ENCODE measurements around the gene CALY. TPM values are rescaled to one million over a fixed set of nuclear protein-coding genes. Genes with fewer than 3 reads are reported as not detected.

Gene CALY
- polyA plus RNA-seq, 1 of the 3 experiments (the other 2 are of a cell fraction): 3.3 TPM

GRCh38 chr10:133308421-133309099 is 28.1 kb downstream of the CALY start, which contains the start of the genes TUBGCP2 and ZNF511:
TUBGCP2 (minus strand) TSS chr10:133308872; CDS start chr10:133302941, 5,931 bp downstream.
ZNF511 (plus strand) TSS chr10:133308914; CDS start chr10:133308944, 30 bp downstream.
- WGBS (ENCODE audit: low lambda C conversion rate): 2% methylated on average over 17 of the region's 89 CpGs
- Histone ChIP-seq H3K9me2 (no peaks in the 10 kb centered on the region), H3K9me3 (no peaks in the 10 kb centered on the region), H3F3A (replicated peaks; ENCODE audit: insufficient read depth) (peaks cover 13% of the 10 kb centered on the region), H3K27ac (ENCODE audit: low read depth in 2 of 2, low read length in 1 of 2) (peak within 1 kb of the TSS; percentile 93 to 97), H3K4me2 (peak within 1 kb of the TSS; percentile 96), H3K4me3 (ENCODE audit: low read depth in 2 of 2, low read length in 1 of 2) (peak within 1 kb of the TSS; percentile 97 to 98), H3K36me3 (replicated peaks in 1 of 2; ENCODE audit: control insufficient read depth in 1 of 2, insufficient read depth in 2 of 2, low read length in 1 of 2) (peaks cover 11 to 26% of the 10 kb centered on the region in 2 experiments), H3K79me2 (ENCODE audit: insufficient read depth) (peaks cover 54% of the 10 kb centered on the region), H3K27me3 (ENCODE audit: insufficient read depth) (no peaks in the 10 kb centered on the region), H3K9ac (peak within 1 kb of the TSS; percentile 94), H3K4me1 (ENCODE audit: control insufficient read depth in 1 of 2, insufficient read depth in 2 of 2, low read depth in 1 of 2, low read length in 1 of 2) (peaks cover 8 to 16% of the 10 kb centered on the region in 2 experiments; a peak in 2 of 4 replicates), H4K20me1 (ENCODE audit: insufficient read depth) (peaks cover 49% of the 10 kb centered on the region), H2AFZ (ENCODE audit: low read depth) (peak within 1 kb of the TSS; percentile 92)
- CTCF ChIA-PET: interaction anchor here (0.8 to 4.3 kb wide), 16 partner anchors 10 to 573 kb away, joined by 3 to 24 read pairs (median 4); partner anchors contain the start of gene ADAM8
- POLR2A ChIA-PET: interaction anchor here (1.5 kb wide), 1 partner anchor 16 kb away, joined by 5 read pairs; no protein-coding TSS in a partner anchor
- peak; percentile 95 for DNase-seq
- TF ChIP-seq GATA2 (CRISPR knock-in tag; IDR thresholded peaks at IDR 0.05) (no peak), CTCF (IDR thresholded peaks at IDR 0.05) (no peak), FOXJ3 (CRISPR knock-in tag; IDR thresholded peaks at IDR 0.05) (no peak), EZH2phosphoT487 (IDR thresholded peaks at IDR 0.05; ENCODE audit: borderline replicate concordance, low read depth) (no peak), ZBTB33 (IDR thresholded peaks at IDR 0.05; ENCODE audit: borderline replicate concordance, low read depth) (no peak), GABPA (IDR thresholded peaks at IDR 0.05; ENCODE audit: low read depth) (peak; percentile 86), MEF2A (IDR thresholded peaks at IDR 0.05; ENCODE audit: borderline replicate concordance, low read depth) (no peak), YY1 (IDR thresholded peaks at IDR 0.05; ENCODE audit: low read depth) (no peak), RFX5 (IDR thresholded peaks at IDR 0.05; ENCODE audit: low read length) (no peak), POLR2AphosphoS5 (IDR thresholded peaks at IDR 0.05; ENCODE audit: low read depth, low read length) (peak; percentile 64), NFIC (IDR thresholded peaks at IDR 0.05; ENCODE audit: borderline replicate concordance) (no peak), TAF1 (IDR thresholded peaks at IDR 0.05; ENCODE audit: borderline replicate concordance, low read depth, low read length) (peak; percentile 53; the same call in 1 of the 2 replicates), PBX3 (IDR thresholded peaks at IDR 0.05) (no peak), RXRA (IDR thresholded peaks at IDR 0.05; ENCODE audit: borderline replicate concordance, low read depth) (no peak), USF2 (IDR thresholded peaks at IDR 0.05; ENCODE audit: borderline replicate concordance, low read depth, low read length) (no peak), SMC3 (IDR thresholded peaks at IDR 0.05; ENCODE audit: low read depth, low read length) (no peak), MAX (IDR thresholded peaks at IDR 0.05; ENCODE audit: low read depth) (peak; percentile 30; the same call in 1 of the 2 replicates), ELF1 (IDR thresholded peaks at IDR 0.05) (no peak), CHD2 (IDR thresholded peaks at IDR 0.05; ENCODE audit: low read length, partially characterized antibody) (no peak), REST (IDR thresholded peaks at IDR 0.05; ENCODE audit: low read depth, low read length) (no peak), IRF3 (IDR thresholded peaks at IDR 0.05; ENCODE audit: low read depth, low read length) (no peak)

Data from SK-N-SH (cell line).